ENCODE data around the gene CSTB.

- TF ChIP-seq CTCF (conservative IDR thresholded peaks at IDR 0.05) (no peak), EZH2 (IDR thresholded peaks at IDR 0.05; ENCODE audit: low read depth) (no peak)
These were observed 44.6 kb downstream of the CSTB start for GRCh38 chr21:43731476-43731875.
